Mesenteric fat pad (tissue), 1 donor: ENCODE measurements around the gene PREB. TPM values are rescaled to one million over a fixed set of nuclear protein-coding genes. Genes with fewer than 3 reads are reported as not detected.
"Not testable (repeated sequence)": the region's sequence is repeated elsewhere in the genome, so short reads cannot be mapped to it uniquely, and the experiment has no call there.

Experiments used
- DNase-seq: peaks from one replicate; pipeline ENCODE4 v3.0.0-alpha.2; 2020; ENCODE audit warnings: low spot score
- long read RNA-seq: library from polyadenylated mRNA; unstranded; transcript quantifications from one replicate; pipeline ENCODE4 v2.0.0, GENCODE V29; 2020
- total RNA-seq: library from RNA; stranded (reverse); fragmentation: NEBNext Ultra II Directional; extraction: Animal tissue kit (Norgen Biotek cat#: 25700); gene quantifications from one replicate; pipeline ENCODE4 v1.2.1, GENCODE V29; 2021
- donor health status: DM: yes; HTN: yes; CAD: no.

PREB gene, protein sequence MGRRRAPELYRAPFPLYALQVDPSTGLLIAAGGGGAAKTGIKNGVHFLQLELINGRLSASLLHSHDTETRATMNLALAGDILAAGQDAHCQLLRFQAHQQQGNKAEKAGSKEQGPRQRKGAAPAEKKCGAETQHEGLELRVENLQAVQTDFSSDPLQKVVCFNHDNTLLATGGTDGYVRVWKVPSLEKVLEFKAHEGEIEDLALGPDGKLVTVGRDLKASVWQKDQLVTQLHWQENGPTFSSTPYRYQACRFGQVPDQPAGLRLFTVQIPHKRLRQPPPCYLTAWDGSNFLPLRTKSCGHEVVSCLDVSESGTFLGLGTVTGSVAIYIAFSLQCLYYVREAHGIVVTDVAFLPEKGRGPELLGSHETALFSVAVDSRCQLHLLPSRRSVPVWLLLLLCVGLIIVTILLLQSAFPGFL
- 76.5 TPM for total RNA-seq
- long read RNA-seq, transcript PREB-202 (8 exons, 1,910 nt): minor isoform, 18 of 730 reads
- long read RNA-seq, transcript PREB-201 (9 exons, 2,166 nt): major isoform, 542 of 730 reads
- long read RNA-seq, partial matches to known transcripts: 57 of 730 reads
- long read RNA-seq, other reads (novel, unspliced or antisense): 113 of 730 reads

- DNase-seq: peak; percentile 100
Measured at GRCh38 chr2:27133905-27134780, at the start of gene PREB. TSS of gene PREB (minus strand) at chr2:27134636. CDS start at chr2:27134421, 215 bp downstream.

DNA sequence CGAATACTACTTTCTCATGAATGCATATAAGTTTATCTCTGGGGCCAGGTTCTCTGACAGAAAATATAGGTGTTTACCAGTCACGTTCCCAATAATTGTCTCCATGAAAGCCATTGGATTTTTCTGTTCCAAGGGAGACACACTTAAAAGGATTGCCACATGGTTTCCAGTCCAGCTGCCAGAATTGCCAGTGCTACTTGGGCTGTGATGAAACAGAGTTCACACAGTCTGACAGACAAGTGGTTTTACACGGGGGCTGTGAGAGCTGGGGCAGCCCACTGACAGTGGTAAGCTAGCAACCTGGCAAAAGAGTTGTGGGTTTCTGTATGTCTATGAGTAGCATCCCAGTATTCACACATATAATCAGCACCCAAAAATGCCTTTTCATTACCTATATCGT is 49.7 kb upstream of the PREB start:
- no peak for DNase-seq

DNA sequence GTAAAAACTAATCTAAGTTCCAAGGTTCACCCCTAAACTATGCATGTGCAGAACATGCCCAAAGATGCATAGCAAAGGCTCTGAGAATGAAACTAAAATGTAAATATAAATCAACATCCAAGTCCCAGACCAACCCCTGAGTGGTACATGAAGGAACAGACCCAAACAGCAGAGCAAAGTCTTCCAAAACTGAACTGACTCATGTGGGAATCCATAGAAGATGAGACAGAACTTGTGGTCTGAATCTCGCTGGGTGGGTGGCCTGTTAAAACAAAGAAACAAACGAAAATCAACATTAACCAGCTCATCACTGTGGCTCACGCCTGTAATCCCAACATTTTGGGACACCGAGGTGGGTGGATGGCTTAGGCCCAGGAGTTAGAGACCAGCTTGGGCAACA is 47.9 kb upstream of the PREB start:
- no peak for DNase-seq

DNA sequence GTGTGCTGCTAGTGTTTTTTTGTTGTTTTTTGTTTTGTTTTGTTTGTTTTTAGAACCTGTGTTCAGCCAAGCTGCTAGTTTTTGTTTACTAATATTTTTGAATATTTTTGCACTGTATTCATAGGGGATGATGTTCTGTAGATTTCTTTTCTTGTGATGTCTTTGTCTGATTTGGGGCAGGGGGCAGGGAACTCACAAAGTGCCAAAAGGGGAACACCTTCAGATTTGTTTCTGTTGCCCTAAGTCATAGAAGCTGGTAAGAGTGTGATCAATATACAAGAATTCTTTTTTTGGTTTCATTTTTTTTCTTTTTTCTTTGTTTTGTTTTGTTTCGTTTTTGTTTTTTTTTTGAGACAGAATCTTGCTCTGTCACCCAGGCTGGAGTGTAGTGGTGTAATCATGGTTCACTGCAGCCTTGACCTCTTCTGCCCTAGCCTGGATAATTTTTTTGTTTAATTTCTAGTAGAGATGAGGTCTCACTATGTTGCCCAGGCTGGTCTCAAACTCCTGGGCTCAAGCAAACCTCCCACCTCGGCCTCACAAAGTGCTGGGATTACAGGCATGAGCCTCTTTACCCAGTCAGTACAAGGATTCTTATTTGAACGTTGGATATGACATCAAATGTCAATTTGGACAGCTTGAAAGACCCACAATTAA is 45.0 kb upstream of the PREB start:
- no peak for DNase-seq

- DNase-seq: no peak
Measured at GRCh38 chr2:27178469-27178868, 44.0 kb upstream of the PREB start.

DNA sequence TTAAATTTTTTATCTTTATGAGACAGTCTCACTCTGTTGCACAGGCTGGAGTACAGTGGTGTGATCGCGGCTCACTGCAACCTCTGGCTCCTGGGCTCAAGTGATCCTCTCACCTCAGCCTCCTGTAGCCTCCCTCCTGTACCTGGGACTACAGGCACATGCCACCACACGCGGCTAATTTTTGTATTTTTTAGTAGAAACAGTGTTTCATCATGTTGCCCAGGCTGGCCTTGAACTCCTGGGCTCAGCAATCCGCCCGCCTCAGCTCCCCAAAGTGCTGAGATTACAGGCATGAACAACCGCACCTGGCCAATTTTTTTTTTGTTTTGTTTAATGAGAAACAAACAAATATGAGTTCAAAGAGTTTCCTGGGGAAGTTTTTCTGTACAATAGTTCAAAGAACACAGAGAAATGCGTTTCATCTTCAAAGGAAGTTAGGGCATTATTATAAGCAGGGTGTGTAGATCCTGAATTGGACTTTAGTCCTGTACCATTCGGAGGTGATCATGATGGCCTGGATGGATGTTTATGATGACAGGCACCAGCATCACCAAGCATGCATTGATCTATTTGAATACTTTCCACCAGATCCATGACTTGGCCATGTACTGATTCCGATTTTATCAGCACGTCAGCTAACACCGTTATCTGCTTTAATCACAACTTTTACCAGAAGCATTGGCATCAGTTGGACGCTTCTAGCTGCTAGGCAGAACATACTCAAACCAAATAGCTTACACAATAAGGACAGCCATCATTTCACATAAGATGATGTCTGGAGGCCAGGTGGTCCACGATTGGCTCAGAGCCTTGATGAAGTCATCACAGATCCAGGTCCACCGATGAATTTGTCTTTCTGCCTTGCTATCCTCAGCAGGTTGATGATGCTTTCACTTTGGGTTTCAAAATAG is 43.3 kb upstream of the PREB start:
- DNase-seq: no peak

- not testable (repeated sequence) for DNase-seq
Measured at GRCh38 chr2:27175781-27176180, 41.3 kb upstream of the PREB start.

GRCh38 chr2:27175330-27175729 is 40.9 kb upstream of the PREB start:
- no peak for DNase-seq

DNA sequence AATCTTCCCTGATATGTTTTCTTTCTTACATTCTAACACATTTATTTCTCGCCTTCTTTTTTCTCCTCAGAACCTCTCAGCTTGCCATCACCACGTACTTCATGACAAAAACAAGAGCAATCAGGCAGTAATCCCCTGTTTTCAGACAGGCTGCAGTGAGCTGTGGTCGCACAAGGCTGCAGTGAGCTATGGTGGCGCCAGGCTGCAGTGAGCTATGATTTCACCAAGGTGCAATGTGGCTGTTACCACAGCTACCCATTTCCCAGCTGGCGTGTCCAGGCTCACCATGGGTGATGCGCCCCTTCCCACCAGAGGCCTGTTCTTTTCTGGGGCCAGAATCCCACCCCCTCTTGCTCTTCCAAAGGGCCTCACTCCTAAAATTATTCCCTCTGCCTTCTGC is 40.2 kb upstream of the PREB start:
- no peak for DNase-seq

DNA sequence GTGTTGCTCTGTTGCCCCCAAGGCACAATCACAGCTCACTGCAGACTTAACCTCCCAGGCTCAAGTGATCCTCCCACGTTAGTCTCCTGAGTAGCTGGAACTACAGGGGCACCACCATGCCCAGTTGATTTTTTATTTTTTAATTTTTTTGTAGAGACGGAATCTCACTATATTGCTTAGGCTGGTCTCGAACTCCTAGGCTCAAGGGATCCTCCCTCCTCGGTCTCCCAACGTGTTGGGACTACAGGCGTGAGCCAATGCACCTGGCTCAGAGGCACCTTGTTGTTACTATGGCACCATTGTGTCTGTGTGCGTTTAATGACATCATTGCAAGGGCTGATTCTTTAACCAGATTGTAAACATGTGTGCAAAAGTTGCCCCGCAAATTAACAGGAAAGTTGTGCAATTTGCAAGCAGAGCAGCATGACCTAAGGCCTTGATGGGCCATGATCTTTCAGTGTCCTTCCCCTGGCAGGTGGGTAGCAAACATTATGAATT is 37.0 kb upstream of the PREB start:
- DNase-seq: no peak

DNA sequence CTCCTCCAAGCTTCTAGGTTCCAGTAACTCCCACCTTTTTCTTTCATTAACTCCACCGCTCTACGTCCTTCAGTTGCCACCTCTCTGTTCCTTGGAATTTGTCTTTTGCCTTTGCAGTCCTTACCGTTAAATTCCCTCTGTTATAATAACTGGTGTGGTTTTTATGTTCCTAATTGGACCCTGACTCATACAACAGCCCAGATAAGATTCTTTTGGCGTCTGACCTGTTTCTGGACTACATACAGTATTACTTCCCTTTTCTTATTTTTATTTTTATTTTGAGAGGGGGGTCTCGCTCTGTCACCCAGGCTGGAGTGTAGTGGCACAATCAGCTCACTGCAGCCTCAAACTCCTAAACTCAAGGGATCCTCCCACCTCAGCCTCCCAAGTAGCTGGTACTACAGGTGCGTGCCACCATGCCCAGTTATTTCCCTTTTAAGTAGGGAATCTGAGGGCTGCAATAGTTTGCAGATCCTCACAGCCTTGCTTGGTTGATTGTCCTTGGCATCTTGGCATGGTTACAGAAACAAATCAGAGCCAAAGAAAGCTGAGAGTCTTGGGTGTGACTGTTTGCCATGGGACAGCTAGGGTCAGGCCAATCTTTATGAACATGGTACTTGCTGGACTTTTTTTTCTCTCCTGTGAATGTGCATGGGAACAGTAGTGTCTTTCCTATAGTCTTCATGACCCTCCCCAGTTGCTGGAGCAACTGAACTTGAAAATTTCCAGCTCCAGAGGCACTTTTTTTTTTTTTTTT is 36.3 kb upstream of the PREB start:
- no peak for DNase-seq

DNA sequence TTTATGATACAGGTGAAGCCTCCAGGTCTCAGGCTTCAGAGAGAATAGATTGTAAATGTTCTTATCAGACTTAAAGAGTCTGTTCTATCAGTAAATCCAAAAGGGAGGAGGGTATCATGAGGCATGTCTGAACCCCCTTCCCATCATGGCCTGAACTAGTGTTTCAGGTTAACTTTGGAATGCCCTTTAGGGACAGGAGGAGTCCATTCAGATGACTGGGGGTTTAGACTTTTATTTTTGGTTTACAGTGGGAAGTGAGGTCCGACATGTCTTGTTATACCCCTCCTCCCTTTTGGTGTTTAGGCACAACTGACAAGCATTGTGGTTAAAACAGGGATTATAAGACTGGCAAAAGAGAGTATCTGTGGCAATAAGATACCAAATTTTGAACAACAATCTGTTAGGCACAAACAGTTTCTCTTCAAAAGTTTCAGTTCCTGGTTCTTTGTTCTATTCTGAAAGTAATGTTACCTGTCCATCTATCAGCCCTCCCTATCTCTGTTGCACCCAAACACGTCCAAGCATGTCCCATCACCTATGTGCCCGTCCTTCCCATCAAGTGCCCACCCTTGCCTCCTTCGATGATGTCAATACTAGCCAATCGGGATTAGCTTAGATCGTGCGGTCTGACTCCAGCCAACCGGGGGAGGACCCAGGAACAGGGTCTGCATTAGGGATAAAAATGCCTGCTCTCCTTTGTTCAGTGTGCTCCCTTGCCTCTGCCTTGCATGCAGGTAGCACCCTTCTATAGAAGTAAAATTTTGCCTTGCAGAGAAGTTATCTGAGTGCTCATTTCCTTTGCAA is 30.7 kb upstream of the PREB start:
- DNase-seq: no peak

GRCh38 chr2:27162151-27163121 is 28.0 kb upstream of the PREB start:
- no peak for DNase-seq

GRCh38 chr2:27160191-27160590 is 25.8 kb upstream of the PREB start:
- DNase-seq: no peak

- no peak for DNase-seq
Measured at GRCh38 chr2:27159271-27159670, 24.8 kb upstream of the PREB start.

- no peak for DNase-seq
Measured at GRCh38 chr2:27158468-27158867, 24.0 kb upstream of the PREB start.

GRCh38 chr2:27155069-27155520 is 20.7 kb upstream of the PREB start:
- no peak for DNase-seq
